HUES6 (cell line): ENCODE data around the gene LDHB.

Experiments
- H3K27ac ChIP-seq: 2 replicates; pipeline ENCODE4 v1.7.0; 2013; ENCODE audit warnings: low read depth, mild to moderate bottlenecking, low read length, inconsistent platforms
- H3K27me3 ChIP-seq: 2 replicates; pipeline ENCODE4 v1.6.1; 2013; ENCODE audit warnings: low read length; ENCODE audit not compliant: control insufficient read depth, insufficient read depth
- H3K36me3 ChIP-seq: 2 replicates; pipeline ENCODE4 v1.6.1; 2013; ENCODE audit warnings: low read length; ENCODE audit not compliant: control insufficient read depth, insufficient read depth
- H3K4me1 ChIP-seq: 2 replicates; pipeline ENCODE4 v1.6.1; 2013; ENCODE audit warnings: low read length; ENCODE audit not compliant: control insufficient read depth, insufficient read depth
- H3K4me3 ChIP-seq: 2 replicates; pipeline ENCODE4 v1.5.1; 2013; ENCODE audit warnings: low read depth, low read length
- H3K9ac ChIP-seq: one replicate; pipeline ENCODE4 v1.6.1; 2013; ENCODE audit warnings: mild to moderate bottlenecking, low read length
- H3K9me3 ChIP-seq: 2 replicates; pipeline ENCODE4 v1.6.1; 2013; ENCODE audit warnings: low read depth, low read length; ENCODE audit not compliant: control insufficient read depth, insufficient read depth

Gene LDHB

DNA sequence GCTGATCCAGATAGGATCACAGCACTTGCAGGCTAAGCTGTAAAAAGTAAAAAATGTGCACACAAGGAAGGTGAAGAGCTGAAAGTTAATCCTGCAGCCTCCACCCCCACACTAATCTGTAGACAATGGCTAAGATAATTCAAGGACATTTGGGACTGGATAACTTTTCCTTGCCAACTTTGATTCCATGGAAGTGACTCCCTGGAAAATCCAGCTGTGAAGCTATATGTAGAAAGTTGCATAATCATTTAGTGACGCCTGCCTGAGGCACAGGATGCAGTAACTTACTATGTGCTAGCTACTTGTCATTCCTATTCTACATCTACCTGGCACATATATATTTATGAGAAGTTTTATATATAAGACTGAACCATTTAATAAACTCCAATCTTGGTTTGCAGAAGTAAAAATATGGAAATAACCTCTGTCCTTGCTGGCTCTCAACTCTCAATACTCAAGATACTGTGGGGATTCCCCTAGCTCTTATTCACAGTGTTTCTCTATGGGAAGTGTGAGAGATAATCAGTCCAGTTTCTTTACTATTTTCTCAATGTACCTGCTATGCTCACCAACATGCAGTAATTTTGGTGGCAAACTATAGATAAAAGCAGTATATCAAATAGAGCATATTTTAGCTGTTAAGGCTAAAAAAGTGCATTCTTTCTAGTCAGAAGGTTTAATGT lies 14.8 kb downstream of the LDHB start:
- Histone ChIP-seq H3K36me3 (peaks cover 95% of the 10 kb centered on the region), H3K9me3 (no peaks in the 10 kb centered on the region), H3K27me3 (no peaks in the 10 kb centered on the region), H3K9ac (no peak overlapping the region), H3K27ac (0 out of 2 replicates have a peak overlapping the region, but pooled peaks have one; percentile 29), H3K4me1 (peaks cover 29% of the 10 kb centered on the region), H3K4me3 (no peak overlapping the region)

GRCh38 chr12:21638054-21638891 lies 19.4 kb downstream of the LDHB start:
- H3K9me3 ChIP-seq: no peaks in the 10 kb centered on the region
- H3K27me3 ChIP-seq: no peaks in the 10 kb centered on the region
- H3K9ac ChIP-seq: no peak overlapping the region
- H3K27ac ChIP-seq: no peak overlapping the region
- peaks cover 90% of the 10 kb centered on the region for H3K36me3 ChIP-seq
- no peak overlapping the region for H3K4me3 ChIP-seq
- peaks cover 5% of the 10 kb centered on the region; the same call in 1 of the 2 replicates for H3K4me1 ChIP-seq

GRCh38 chr12:21634245-21634644 lies 23.4 kb downstream of the LDHB start:
- no peaks in the 10 kb centered on the region for H3K27me3 ChIP-seq
- no peak overlapping the region for H3K9ac ChIP-seq
- H3K36me3 ChIP-seq: peaks cover 53% of the 10 kb centered on the region
- H3K4me3 ChIP-seq: no peak overlapping the region
- no peaks in the 10 kb centered on the region for H3K4me1 ChIP-seq
- H3K27ac ChIP-seq: no peak overlapping the region
- H3K9me3 ChIP-seq: no peaks in the 10 kb centered on the region

- H3K4me1 ChIP-seq: no peaks in the 10 kb centered on the region
- H3K9ac ChIP-seq: no peak overlapping the region
Observed at GRCh38 chr12:21631367-21631766, 26.3 kb downstream of the LDHB start.

DNA sequence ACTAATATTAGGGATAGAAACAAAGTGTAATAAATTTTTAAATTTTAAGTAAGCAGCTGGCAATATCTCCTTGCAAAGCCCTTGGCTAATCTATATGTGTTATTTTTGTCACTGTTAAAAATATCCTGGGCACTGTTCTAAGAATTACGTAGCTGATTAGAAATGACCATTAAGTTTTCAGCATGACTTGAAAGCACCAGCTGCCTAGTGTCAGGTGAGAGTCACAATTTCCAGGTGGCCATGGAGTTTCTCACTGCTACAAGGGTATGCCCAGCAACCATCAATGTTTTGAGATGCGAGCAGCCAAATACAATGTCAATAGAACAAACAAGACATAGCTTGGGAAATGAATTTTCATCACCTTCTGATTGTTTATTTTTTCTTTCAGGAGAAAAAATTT lies 29.7 kb downstream of the LDHB start:
- no peak overlapping the region for H3K4me3 ChIP-seq
- no peaks in the 10 kb centered on the region for H3K36me3 ChIP-seq
- H3K9ac ChIP-seq: no peak overlapping the region
- 0 out of 2 replicates have a peak, but pooled peaks cover 3% of the 10 kb centered on the region for H3K9me3 ChIP-seq
- no peaks in the 10 kb centered on the region for H3K27me3 ChIP-seq
- H3K4me1 ChIP-seq: no peaks in the 10 kb centered on the region
- H3K27ac ChIP-seq: no peak overlapping the region

More at GRCh38 chr12:21631367-21631766, 26.3 kb downstream of the LDHB start:
- Histone ChIP-seq H3K4me3 (no peak overlapping the region), H3K9me3 (0 out of 2 replicates have a peak, but pooled peaks cover 3% of the 10 kb centered on the region), H3K36me3 (peaks cover 24% of the 10 kb centered on the region), H3K27me3 (no peaks in the 10 kb centered on the region), H3K27ac (no peak overlapping the region)

DNA sequence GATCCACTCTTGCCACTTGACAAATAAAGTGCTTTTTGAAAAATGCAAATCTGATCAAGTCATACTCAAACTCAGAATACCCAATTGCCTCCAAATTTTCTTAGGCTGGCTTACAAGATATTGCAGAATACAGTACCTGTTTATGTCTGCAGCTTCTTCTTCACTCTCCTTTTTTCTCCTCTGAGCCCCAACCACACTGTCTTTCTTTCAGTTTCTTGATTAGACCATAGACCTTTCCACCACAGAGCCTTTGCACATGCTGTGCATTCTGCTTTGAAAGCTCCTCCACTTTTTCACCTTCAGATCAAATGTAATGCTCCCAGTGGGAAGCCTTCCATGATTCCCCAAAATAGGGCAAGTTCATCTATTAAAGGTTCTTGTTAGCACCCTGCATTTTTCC lies 39.1 kb downstream of the LDHB start:
- no peaks in the 10 kb centered on the region for H3K9me3 ChIP-seq
- H3K4me1 ChIP-seq: no peaks in the 10 kb centered on the region
- H3K36me3 ChIP-seq: no peaks in the 10 kb centered on the region
- H3K27me3 ChIP-seq: no peaks in the 10 kb centered on the region
- H3K4me3 ChIP-seq: no peak overlapping the region
- no peak overlapping the region for H3K9ac ChIP-seq
- no peak overlapping the region for H3K27ac ChIP-seq

DNA sequence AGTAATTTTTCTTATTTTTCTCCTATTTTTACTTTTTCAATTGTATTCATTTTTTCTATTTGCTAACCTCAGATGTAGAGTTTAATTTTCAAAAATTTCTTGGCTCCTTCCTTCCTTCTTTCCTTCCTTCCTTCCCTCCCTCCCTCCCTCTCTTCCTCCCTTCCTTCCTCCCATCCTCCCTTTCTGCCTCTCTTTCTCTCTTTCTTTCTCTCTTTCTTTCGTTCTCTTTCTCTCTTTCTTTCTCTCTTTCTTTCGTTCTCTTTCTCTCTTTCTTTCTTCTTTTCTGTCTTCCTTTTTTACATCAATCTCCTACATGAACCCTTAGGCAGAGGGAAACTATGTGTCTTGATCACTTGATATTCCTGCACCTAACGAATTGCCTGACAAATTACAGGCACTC lies 40.6 kb downstream of the LDHB start:
- H3K9me3 ChIP-seq: no peaks in the 10 kb centered on the region
- no peak overlapping the region for H3K9ac ChIP-seq
- H3K4me1 ChIP-seq: no peaks in the 10 kb centered on the region
- H3K4me3 ChIP-seq: no peak overlapping the region
- H3K36me3 ChIP-seq: no peaks in the 10 kb centered on the region
- no peaks in the 10 kb centered on the region for H3K27me3 ChIP-seq
- H3K27ac ChIP-seq: no peak overlapping the region

DNA sequence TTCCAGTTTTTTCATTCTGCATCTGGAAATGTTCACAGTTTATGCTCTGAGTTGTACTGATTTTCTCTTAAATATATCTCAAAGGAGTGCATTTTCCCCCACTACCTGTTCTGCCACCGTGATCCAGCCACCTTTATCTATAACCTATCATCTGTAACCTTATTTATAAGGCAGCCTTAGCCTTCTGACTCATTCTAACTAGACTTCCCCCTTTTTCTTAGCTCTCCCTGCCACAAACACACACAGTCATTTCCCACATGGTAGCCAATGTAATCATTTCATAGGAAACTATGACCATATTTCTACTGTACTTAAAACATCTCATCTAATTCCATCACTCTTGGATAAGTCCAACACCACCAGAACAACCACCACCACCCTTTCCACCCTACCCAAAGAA lies 42.2 kb downstream of the LDHB start:
- Histone ChIP-seq H3K4me3 (no peak overlapping the region), H3K27me3 (no peaks in the 10 kb centered on the region), H3K27ac (no peak overlapping the region), H3K4me1 (no peaks in the 10 kb centered on the region), H3K9ac (no peak overlapping the region), H3K36me3 (no peaks in the 10 kb centered on the region), H3K9me3 (no peaks in the 10 kb centered on the region)

DNA sequence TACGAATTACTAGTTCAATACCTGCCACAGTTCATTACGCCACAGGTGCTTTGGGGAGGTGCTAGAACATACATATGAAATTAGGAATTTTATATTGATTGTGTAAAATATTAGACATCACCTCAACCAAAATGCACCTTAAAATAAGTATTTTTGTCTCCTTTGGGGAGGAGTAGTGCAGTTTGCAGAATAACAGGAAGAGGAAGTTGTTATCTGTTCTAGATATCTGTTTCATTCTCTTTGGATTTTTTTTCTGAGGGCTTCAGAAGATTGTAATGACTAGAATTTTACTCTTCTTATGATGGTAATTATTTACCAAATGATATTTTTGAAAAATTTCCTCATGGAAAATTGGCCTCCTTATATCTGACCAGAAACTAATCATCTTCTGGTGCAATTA lies 43.1 kb downstream of the LDHB start:
- Histone ChIP-seq H3K9me3 (no peaks in the 10 kb centered on the region), H3K36me3 (no peaks in the 10 kb centered on the region), H3K27ac (no peak overlapping the region), H3K27me3 (no peaks in the 10 kb centered on the region), H3K4me1 (no peaks in the 10 kb centered on the region), H3K4me3 (no peak overlapping the region), H3K9ac (no peak overlapping the region)

- H3K4me1 ChIP-seq: no peaks in the 10 kb centered on the region
- no peaks in the 10 kb centered on the region for H3K27me3 ChIP-seq
- H3K36me3 ChIP-seq: no peaks in the 10 kb centered on the region
- no peak overlapping the region for H3K4me3 ChIP-seq
- H3K27ac ChIP-seq: no peak overlapping the region
- H3K9ac ChIP-seq: no peak overlapping the region
- no peaks in the 10 kb centered on the region for H3K9me3 ChIP-seq
Observed at GRCh38 chr12:21613931-21614330, 43.7 kb downstream of the LDHB start.

DNA sequence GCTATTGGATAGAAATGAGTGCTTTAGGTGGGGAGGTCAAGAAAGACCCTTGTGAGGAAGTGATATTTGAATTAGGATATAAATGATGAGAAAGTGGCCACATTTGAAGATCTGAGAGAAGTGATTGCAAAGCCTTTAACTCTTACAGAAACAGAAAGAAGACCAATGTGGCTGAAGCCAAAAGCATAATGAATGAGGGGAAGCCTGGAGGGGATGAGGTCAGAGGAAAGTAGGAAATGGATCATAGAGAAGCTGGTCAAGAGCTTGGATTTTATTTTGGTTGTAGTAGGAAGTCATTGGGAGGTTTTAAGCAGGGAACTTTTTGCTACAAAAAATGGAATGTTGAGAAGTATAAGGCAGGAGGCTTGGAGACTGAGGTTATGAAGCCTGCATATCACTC lies 49.4 kb downstream of the LDHB start:
- H3K9me3 ChIP-seq: no peaks in the 10 kb centered on the region
- H3K36me3 ChIP-seq: no peaks in the 10 kb centered on the region
- no peak overlapping the region for H3K27ac ChIP-seq
- H3K4me1 ChIP-seq: peaks cover 8% of the 10 kb centered on the region; the same call in 1 of the 2 replicates
- H3K9ac ChIP-seq: no peak overlapping the region
- no peak overlapping the region for H3K4me3 ChIP-seq
- no peaks in the 10 kb centered on the region for H3K27me3 ChIP-seq
